ENCODE data around the gene RPS6KC1.

GRCh38 chr1:213067352-213067751 is 16.3 kb downstream of the RPS6KC1 start:
- TF ChIP-seq CTCF (IDR thresholded peaks at IDR 0.05) = no peak
- TF ChIP-seq EZH2 (IDR thresholded peaks at IDR 0.05; ENCODE audit: borderline replicate concordance, insufficient read depth, low read depth, low read length, poor library complexity, severe bottlenecking) = no peak
